Measurements from ENCODE around the gene MCC. TPM values are rescaled to one million over a fixed set of nuclear protein-coding genes. Genes with fewer than 3 reads are reported as not detected.

The MCC gene
- total RNA-seq, 4 donors from 2014 or later = 57.7 to 91.5 (median 76.0) TPM

DNA sequence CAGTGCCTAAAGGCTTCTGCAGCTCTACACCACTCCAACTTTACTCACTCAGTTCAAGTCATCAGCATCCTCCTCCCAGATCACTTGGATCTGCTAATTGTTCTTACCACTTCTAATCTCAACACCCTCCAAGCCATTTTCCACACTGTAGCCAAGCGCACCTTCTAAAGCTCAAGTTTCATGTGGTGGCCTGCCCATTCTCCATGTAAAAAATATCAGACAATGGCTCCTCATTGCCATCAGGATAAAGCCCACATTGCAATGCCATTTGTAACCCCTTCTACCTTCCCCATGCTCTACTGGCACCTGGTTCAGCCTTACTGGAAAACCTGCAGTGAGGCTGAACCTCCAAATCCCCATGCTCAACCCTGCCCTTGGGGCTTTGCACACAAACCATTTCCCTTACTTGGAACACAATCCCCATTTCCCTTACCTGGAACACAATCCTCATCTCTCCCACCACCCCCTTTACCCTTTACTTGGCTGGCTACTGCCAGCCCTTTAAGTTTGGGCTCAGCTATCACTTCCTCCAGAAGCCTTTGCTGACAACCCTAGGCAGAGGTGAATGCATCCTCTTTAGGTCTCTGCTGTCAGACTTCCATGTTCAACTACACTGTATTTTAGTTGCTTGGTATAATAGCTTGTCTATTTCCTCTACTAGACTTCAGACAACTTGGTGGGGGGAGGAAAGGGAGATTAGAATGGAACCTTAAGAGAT is 273.5 kb downstream of the MCC start:
- DNase-seq (ENCODE audit: low spot score in 2 of 2) = no peak
- intact Hi-C loops (cut with DNase I; ENCODE audit: low total_unique reads) = no loop called here
- no peak for TF ChIP-seq POLR2A (IDR thresholded peaks at IDR 0.05)
- TF ChIP-seq, protein P1, sequence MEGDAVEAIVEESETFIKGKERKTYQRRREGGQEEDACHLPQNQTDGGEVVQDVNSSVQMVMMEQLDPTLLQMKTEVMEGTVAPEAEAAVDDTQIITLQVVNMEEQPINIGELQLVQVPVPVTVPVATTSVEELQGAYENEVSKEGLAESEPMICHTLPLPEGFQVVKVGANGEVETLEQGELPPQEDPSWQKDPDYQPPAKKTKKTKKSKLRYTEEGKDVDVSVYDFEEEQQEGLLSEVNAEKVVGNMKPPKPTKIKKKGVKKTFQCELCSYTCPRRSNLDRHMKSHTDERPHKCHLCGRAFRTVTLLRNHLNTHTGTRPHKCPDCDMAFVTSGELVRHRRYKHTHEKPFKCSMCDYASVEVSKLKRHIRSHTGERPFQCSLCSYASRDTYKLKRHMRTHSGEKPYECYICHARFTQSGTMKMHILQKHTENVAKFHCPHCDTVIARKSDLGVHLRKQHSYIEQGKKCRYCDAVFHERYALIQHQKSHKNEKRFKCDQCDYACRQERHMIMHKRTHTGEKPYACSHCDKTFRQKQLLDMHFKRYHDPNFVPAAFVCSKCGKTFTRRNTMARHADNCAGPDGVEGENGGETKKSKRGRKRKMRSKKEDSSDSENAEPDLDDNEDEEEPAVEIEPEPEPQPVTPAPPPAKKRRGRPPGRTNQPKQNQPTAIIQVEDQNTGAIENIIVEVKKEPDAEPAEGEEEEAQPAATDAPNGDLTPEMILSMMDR (IDR thresholded peaks at IDR 0.05) = no peak
- H3K4me3 ChIP-seq (ENCODE audit: low read depth, poor library complexity, severe bottlenecking) = no peak overlapping the region
- WGBS, 2 donors = 75 to 81% methylated on average over 1 of the region's 1 CpG

DNA sequence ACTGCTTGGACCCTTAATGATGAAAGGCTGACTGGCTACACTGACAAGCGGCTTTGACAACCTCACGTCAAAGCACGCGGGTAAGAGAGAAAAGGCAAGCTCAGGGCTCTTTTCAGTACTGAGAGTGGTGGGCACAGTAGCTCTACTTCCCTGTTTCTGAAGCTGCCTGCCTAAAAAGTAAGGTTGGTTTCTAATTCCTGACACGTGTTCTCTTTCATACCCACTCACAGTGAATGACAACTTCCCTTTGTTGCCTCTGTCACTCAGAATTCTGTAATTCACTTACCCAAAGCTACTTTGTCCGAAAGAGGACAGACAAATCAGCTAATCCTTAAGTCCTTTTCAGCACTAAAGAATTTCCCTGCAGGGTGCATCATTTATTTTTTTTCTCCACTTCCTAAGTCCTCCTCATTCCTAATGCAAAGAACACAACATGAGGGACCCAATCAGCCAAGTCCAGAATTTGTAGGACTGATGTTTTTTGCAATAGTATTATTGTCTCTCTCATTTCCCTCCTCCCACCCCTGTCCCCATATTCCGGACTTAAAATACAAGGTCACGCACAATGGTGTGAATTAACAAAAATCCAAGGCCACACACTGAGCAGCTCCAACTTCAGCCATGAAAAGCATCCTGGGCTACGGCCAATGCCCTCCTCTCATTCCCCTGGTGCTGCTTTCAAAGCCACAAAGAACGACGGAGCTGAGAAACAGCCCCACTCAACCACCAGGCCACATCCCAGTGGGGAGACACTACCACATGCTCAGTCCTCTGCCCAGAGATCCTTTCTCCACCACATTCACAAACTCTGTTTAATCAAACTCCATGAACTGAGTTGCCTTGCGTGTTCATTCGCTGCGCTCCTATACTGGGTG is 274.5 kb downstream of the MCC start:
- intact Hi-C loops (cut with DNase I; ENCODE audit: low total_unique reads) = no loop called here
- WGBS, 2 donors = 81 to 84% methylated on average over 14 of the region's 14 CpGs
- H3K4me3 ChIP-seq (ENCODE audit: low read depth, poor library complexity, severe bottlenecking) = no peak overlapping the region
- TF ChIP-seq, protein P1 (IDR thresholded peaks at IDR 0.05) = no peak
- no peak for TF ChIP-seq POLR2A (IDR thresholded peaks at IDR 0.05)
- no peak for DNase-seq (ENCODE audit: low spot score in 2 of 2)

DNA sequence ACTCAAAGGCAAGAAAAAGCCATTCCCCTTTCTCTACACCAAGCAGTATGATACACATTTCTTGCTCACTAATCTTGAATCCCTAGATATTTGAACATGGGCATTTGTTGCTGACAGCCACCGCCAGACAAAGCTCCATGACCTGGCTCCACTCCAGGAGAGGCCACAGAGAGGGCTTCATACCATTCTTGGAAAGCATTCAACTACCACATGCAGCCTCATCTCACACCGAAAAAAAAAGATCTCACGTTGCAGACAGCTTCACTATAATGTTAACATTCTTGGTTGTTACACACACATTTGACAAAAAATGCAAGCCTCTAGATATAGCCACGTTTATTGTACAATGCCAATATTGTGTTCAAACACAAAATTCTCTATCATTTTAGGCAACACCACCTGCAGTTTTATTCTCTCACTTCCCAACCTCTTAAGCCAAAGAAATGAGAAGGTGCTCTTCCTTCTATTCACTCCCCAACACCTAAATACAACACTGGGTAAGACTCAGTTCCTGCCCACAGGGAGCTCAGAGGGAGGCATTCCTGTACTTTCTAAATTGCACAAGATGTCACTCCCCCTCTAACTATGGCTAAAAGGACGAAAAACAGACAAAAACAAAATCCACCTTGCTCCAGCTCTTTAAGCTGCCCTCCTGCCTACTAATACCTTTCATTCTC is 275.9 kb downstream of the MCC start:
- TF ChIP-seq POLR2A (IDR thresholded peaks at IDR 0.05) = no peak
- no peak for DNase-seq (ENCODE audit: low spot score in 2 of 2)
- intact Hi-C loops (cut with DNase I; ENCODE audit: low total_unique reads) = no loop called here

DNA sequence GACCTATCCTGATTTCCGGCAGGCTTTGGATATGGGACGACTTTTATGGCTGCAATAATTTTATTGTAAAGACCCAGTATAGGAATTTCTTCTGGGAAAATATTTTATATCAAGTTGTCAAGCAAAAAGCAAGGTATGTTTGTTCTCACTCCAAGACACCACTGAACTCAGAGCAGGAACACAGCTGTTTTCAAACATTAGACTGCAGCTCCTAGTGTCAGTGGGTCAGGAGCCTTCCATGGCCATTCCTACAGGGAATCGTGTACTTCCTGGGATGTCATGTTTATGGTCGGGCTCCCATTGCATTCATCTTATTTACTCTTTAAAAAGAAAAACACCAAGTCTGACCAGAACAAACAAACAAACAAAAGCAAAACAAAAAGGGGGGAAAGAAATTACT is 278.8 kb downstream of the MCC start:
- TF ChIP-seq, protein P1 (IDR thresholded peaks at IDR 0.05) = no peak
- no peak for TF ChIP-seq POLR2A (IDR thresholded peaks at IDR 0.05)
- H3K4me3 ChIP-seq (ENCODE audit: low read depth, poor library complexity, severe bottlenecking) = no peak overlapping the region
- WGBS, 2 donors = 91 to 93% methylated on average over 4 of the region's 4 CpGs
- intact Hi-C loops (cut with DNase I; ENCODE audit: low total_unique reads) = no loop called here
- DNase-seq (ENCODE audit: low spot score in 2 of 2) = no peak

More for the DNA sequence above, 275.9 kb downstream of the MCC start:
- WGBS, 2 donors = 36 to 37% methylated on average over 5 of the region's 5 CpGs
- H3K4me3 ChIP-seq (ENCODE audit: low read depth, poor library complexity, severe bottlenecking) = no peak overlapping the region

DNA sequence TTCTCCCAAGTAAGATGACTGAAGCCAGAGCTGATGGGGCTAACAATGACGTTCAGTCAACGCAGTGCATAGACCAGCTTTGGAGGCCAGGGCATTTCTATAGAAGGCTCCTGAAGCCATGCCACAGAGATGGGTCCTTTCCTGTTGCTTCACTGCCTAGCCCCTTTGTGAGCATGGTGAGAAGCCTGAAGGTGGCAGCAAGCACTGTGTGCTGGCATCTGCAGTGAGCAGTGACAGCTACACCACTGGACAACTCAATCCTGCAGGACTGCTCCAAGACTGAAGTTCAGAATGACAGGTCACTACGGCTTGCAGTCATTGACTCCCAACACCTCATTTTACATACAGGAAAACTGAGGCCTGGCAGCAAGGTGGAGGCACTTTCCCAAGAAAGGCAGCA is 282.4 kb downstream of the MCC start:
- no peak overlapping the region for H3K4me3 ChIP-seq (ENCODE audit: low read depth, poor library complexity, severe bottlenecking)
- intact Hi-C loops (cut with DNase I; ENCODE audit: low total_unique reads) = no loop called here
- TF ChIP-seq, protein P1 (IDR thresholded peaks at IDR 0.05) = no peak
- TF ChIP-seq POLR2A (IDR thresholded peaks at IDR 0.05) = no peak
- 69 to 80% methylated on average over 3 of the region's 3 CpGs for WGBS, 2 donors
- DNase-seq (ENCODE audit: low spot score in 2 of 2) = no peak

DNA sequence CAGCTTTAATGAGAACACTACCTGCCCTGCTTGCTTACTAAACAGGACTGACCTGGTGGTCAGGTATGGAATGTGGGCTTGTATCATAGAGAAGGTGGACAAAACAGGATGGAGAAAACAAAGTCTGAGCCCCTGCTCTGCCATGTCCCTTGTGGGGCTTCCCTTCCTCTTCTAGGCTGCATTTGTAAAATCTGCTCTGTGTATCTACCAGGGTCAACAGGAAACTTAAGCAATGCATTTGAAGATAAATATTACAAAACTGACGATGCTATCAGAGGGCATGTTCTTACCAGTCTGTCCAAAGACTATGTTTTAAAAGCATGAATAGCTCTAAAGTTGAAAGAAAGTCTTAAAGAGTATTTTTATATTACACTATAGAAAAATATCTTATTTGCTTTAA is 282.9 kb downstream of the MCC start:
- intact Hi-C loops (cut with DNase I; ENCODE audit: low total_unique reads) = no loop called here

More for the DNA sequence above, 282.9 kb downstream of the MCC start:
- no peak overlapping the region for H3K4me3 ChIP-seq (ENCODE audit: low read depth, poor library complexity, severe bottlenecking)
- 60 to 69% methylated on average over 1 of the region's 1 CpG for WGBS, 2 donors
- TF ChIP-seq POLR2A (IDR thresholded peaks at IDR 0.05) = no peak
- TF ChIP-seq, protein P1 (IDR thresholded peaks at IDR 0.05) = no peak
- no peak for DNase-seq (ENCODE audit: low spot score in 2 of 2)
